Measurements from ENCODE around the gene BMP8A.

The BMP8A gene

DNA sequence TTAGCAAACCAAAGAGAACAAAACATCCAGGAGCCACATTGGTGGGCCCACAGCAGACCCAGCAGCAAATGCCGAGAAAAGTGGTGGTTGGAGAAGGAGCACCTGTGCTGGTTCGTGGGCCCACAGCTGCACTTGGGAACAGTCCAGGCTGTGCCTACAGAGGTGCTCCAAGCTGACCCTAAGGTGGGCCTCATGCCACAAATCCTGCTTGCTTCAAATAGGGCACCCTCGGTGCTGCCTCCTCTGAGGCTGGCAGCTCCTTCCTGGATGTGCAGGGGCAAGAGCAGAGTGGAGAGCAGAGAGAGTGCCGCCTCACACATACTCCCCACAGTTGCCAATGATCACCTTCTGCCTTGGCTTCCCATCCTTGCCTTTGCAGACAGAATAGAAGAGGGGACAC is 40.1 kb downstream of the BMP8A start:
- TF ChIP-seq, protein P1, sequence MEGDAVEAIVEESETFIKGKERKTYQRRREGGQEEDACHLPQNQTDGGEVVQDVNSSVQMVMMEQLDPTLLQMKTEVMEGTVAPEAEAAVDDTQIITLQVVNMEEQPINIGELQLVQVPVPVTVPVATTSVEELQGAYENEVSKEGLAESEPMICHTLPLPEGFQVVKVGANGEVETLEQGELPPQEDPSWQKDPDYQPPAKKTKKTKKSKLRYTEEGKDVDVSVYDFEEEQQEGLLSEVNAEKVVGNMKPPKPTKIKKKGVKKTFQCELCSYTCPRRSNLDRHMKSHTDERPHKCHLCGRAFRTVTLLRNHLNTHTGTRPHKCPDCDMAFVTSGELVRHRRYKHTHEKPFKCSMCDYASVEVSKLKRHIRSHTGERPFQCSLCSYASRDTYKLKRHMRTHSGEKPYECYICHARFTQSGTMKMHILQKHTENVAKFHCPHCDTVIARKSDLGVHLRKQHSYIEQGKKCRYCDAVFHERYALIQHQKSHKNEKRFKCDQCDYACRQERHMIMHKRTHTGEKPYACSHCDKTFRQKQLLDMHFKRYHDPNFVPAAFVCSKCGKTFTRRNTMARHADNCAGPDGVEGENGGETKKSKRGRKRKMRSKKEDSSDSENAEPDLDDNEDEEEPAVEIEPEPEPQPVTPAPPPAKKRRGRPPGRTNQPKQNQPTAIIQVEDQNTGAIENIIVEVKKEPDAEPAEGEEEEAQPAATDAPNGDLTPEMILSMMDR (conservative IDR thresholded peaks at IDR 0.05; ENCODE audit: low read depth, low read length): no peak
- DNase-seq (ENCODE audit: low read depth): no peak
- H3K4me3 ChIP-seq (ENCODE audit: low read depth, low read length): no peak overlapping the region

DNA sequence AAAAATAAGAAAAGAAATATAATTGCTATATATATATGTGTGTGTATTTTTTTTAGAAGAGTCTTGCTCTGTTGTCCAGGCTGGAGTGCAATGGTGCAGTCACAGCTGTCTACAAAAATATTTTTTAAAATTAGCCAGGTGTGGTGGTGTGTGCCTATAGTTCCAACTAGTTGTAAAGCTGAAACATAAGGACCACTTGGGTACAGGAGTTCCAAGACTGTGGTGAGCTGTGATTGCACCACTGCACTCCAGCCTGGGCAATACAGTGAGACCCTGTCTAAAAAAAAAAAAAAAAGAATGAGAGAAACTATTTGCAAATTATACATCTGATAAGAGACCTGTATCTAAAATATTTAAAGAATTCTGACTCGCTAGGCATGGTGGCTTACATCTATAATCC is 42.0 kb downstream of the BMP8A start:
- DNase-seq (ENCODE audit: low read depth): no peak
- TF ChIP-seq, protein P1 (conservative IDR thresholded peaks at IDR 0.05; ENCODE audit: low read depth, low read length): no peak
- H3K4me3 ChIP-seq (ENCODE audit: low read depth, low read length): no peak overlapping the region

- no peak overlapping the region for H3K4me3 ChIP-seq (ENCODE audit: low read depth, low read length)
- DNase-seq (ENCODE audit: low read depth): no peak
- TF ChIP-seq, protein P1 (conservative IDR thresholded peaks at IDR 0.05; ENCODE audit: low read depth, low read length): no peak
Observed at GRCh38 chr1:39538531-39539251, 47.3 kb downstream of the BMP8A start.

DNA sequence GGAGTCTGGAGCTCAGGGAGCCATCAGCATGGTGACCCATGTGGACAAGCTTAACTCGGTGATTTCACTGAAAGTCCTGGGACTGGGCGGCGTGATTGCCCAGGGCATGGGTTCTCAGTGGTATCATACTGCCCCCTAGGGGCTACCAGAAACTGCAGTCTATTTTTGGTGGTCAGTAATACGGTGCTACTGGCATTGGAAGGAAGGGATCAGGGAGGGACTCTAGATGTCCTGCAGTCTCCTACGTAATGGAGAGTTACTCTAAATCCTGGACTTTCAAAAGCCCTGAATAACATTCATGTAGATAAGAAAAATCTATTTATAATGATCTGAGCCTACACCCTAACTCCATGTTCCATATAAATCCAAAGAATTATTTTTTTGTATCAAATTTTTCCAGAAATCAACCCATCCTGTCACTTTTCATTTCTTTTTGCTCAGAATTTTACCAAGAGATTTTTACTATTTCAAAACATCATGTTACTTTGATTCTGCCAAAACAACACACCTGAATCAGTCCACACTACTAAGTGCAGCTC is 47.9 kb downstream of the BMP8A start:
- no peak overlapping the region for H3K4me3 ChIP-seq (ENCODE audit: low read depth, low read length)
- TF ChIP-seq, protein P1 (conservative IDR thresholded peaks at IDR 0.05; ENCODE audit: low read depth, low read length): peak; percentile 97
- peak; percentile 93 for DNase-seq (ENCODE audit: low read depth)

DNA sequence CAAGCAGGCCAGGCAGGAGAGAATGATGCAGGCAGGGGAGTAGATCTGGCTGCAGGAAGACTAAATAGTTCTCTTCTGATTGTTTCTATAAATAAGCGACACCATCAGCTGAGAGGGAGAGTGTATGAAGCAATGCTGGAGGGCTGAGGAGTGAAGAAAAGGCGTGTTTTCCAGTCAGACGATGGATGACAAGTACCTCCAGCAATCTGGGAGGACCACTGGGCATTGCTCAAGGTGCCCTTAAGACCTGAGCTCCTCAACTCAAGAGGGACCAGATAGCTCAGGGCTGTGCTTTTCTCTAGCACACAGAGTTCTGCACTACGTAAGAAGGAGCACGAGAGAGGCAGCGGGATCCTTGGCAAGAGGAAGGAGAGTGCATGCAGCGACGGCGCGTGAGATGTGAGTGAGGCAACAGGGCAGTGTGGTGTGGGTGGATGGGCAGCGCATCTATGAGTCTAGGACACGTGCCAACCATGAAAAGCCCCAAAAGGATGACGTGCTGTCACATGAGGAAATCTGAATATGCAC is 49.1 kb downstream of the BMP8A start:
- TF ChIP-seq, protein P1 (conservative IDR thresholded peaks at IDR 0.05; ENCODE audit: low read depth, low read length): no peak
- peak; percentile 100 for DNase-seq (ENCODE audit: low read depth)

DNA sequence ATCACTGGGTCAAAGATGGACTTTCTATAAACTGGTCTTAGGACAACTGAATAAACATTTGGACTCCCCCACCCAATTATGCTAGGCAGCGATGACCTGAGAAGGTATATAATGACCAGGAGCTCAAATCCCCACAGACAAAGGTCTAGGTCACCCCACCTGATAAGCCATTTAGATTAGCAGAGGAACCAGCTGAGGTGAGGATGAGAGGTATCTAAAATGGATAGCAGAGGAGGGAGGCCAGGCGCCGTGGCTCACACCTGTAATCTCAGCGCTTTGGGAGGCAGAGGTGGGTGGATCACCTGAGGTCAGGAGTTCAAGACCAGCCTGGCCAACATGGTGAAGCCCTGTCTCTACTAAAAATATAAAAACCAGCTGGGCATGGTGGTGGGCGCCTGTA is 51.5 kb downstream of the BMP8A start:
- TF ChIP-seq, protein P1 (conservative IDR thresholded peaks at IDR 0.05; ENCODE audit: low read depth, low read length): no peak
- DNase-seq (ENCODE audit: low read depth): no peak
- no peak overlapping the region for H3K4me3 ChIP-seq (ENCODE audit: low read depth, low read length)

More for the DNA sequence above, 49.1 kb downstream of the BMP8A start:
- no peak overlapping the region for H3K4me3 ChIP-seq (ENCODE audit: low read depth, low read length)

DNA sequence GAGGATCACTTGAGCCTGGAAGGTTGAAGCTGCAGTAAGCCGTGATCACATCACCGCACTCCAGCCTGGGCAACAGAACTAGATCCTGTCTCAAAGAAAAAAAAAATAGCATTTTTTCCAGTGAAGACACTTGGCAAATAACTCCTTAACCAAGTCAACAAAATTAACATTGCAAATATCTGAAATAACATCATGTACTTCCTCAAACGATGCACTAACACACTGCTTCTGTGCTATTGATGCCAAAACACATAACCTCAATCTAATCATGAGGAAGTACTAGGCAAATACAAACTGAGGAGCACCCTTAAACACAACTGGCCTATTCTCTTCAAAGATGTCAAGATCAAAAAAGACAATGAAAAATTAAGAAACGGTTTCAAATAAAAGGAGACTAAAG is 52.9 kb downstream of the BMP8A start:
- TF ChIP-seq, protein P1 (conservative IDR thresholded peaks at IDR 0.05; ENCODE audit: low read depth, low read length): no peak
- no peak for DNase-seq (ENCODE audit: low read depth)
- no peak overlapping the region for H3K4me3 ChIP-seq (ENCODE audit: low read depth, low read length)
